NCI-H1694 treated with DMSO at 0.1 percent for 48 hours (cell line): Measurements from ENCODE around the gene ANKRD31.

Source experiments
- DNase-seq: peaks from one replicate; lab custom pipeline; 2025; lab: John Stamatoyannopoulos, UW

ANKRD31 gene

DNA sequence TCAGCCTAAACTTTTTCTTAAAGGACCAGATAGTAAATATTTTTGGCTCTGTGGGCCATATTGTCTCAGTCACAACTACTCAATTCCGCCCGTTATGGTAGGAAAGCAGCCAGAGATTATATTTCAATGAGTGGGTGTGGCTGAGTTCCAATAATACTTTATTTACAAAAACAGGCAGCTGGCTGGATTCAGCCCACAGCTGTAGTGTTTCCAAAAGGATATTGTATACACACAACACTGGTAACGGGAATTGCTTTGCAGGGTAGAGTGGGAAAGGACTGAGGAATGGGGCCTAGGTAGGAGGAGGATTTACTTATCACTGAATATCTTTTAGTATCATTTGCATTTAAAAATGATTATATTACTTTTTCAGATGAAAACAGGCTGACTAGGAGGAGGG lies 205.3 kb downstream of the ANKRD31 start:
- no peak for DNase-seq

DNA sequence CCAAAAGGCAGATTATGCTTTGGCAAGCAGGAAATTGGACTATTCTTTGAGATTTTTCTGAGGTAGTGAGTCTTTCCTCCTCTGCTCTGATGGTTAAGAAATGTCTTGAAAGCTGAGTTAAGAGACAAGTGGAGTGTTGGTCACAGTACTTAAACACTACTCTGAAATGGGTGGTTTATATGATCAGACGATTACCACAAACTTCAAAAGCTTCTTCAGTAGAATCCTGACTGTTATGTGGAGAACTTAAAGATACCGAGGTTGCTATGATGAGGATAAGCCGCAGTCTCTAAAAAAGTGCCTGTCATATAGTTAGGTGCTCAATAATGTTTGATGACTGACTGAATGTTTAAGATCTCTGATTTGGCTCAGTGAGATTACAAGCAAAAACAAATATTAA lies 208.6 kb downstream of the ANKRD31 start:
- no peak for DNase-seq

GRCh38 chr5:75023368-75024159 lies 213.1 kb downstream of the ANKRD31 start:
- DNase-seq, result no peak

- DNase-seq, result no peak
Observed at GRCh38 chr5:75021800-75022199, 214.9 kb downstream of the ANKRD31 start.

GRCh38 chr5:75021219-75021618 lies 215.5 kb downstream of the ANKRD31 start:
- no peak for DNase-seq

DNA sequence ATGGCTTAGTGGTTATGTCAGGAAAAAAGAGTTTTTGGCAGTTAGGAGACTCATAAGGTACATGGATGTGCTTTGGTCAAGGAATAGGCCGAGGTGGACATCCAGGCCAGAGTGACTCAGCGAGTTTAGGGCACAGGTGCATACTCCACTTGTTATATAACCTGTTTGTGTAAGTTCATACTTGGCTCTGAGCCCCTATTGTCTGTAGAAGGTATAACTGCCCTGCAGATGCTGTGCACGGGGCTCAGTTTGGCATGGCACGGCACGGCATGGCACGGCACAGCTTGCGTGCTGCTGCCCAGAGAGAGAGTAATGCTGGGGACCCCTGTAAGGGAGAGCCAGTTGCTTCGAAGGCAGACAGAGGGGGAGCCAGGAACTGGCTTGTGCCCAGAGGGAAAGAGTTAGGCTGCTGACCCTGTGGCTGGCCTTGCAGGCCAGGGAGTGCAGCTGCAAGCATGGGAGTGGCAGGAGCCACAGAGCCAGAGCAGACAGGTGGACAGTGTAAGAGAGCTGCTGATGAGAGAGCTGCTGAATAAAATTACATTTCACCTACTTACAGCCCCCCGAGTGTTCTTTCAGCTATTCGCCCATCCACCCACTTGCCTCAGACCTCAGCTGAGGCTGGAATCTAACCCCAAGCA lies 216.5 kb downstream of the ANKRD31 start:
- no peak for DNase-seq

GRCh38 chr5:75018805-75019587 lies 217.7 kb downstream of the ANKRD31 start:
- no peak for DNase-seq
